NT2/D1 (cell line): ENCODE results near the gene PLD4.

Experiments
- SUZ12 ChIP-seq: IDR thresholded peaks from 2 replicates; pipeline ENCODE4 v1.6.1; 2011; ENCODE audit not compliant: insufficient read length, insufficient read depth; ENCODE audit errors: extremely low read depth
- YY1 ChIP-seq: IDR thresholded peaks from 2 replicates; pipeline ENCODE4 v1.6.1; 2011; ENCODE audit not compliant: insufficient read length, insufficient read depth
- ZNF274 ChIP-seq: IDR thresholded peaks from 2 replicates; pipeline ENCODE4 v1.6.1; 2011; ENCODE audit warnings: mild to moderate bottlenecking, low read depth, low read length

DNA sequence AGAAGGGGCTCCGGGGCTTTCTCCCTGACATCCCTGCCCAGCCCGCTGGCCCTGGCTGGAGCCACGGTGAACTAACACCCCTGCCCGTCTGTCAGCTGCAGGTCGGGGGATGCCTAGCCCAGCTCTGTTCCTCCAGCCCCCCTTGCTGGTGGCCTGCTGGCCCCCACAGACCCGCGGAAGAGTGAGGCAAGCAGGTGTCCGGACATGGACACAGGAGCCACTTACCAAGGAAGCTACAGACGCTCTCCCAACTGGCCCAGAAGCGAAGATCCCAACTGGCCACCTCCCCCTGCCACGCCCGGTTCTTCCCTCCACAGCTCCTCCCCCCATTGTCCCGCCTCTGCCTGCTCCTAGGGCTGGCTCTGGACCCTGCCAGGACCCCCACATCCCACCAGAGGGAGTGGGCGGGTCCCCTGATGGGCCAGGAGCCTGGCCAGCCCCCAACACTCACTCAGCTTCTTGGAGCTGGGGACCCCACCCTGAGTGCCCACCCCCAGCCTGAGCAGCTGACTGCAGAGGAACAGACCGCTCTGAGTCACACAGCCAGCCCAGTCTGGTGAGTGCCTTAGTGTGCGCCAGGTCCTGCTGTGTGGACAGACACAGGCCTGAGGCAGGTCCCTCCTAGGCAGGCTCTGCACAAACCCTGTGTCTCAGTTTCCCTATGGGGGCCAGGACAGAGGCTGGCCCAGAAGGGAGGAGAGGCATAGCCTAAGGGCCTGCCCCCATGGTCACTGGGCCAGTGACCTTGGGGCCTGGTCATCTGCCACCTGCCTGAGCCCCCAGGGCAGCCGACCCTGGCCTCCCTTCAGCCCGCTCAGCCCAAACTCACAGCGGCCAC lies 45.8 kb downstream of the PLD4 start:
- TF ChIP-seq YY1 (no peak), SUZ12 (no peak), ZNF274 (no peak)
